Measurements from ENCODE around the gene POLA2. TPM values are rescaled to one million over a fixed set of nuclear protein-coding genes. Genes with fewer than 3 reads are reported as not detected.

POLA2 gene, protein sequence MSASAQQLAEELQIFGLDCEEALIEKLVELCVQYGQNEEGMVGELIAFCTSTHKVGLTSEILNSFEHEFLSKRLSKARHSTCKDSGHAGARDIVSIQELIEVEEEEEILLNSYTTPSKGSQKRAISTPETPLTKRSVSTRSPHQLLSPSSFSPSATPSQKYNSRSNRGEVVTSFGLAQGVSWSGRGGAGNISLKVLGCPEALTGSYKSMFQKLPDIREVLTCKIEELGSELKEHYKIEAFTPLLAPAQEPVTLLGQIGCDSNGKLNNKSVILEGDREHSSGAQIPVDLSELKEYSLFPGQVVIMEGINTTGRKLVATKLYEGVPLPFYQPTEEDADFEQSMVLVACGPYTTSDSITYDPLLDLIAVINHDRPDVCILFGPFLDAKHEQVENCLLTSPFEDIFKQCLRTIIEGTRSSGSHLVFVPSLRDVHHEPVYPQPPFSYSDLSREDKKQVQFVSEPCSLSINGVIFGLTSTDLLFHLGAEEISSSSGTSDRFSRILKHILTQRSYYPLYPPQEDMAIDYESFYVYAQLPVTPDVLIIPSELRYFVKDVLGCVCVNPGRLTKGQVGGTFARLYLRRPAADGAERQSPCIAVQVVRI
- 2.3 and 9.6 TPM in 2 replicates for total RNA-seq

DNA sequence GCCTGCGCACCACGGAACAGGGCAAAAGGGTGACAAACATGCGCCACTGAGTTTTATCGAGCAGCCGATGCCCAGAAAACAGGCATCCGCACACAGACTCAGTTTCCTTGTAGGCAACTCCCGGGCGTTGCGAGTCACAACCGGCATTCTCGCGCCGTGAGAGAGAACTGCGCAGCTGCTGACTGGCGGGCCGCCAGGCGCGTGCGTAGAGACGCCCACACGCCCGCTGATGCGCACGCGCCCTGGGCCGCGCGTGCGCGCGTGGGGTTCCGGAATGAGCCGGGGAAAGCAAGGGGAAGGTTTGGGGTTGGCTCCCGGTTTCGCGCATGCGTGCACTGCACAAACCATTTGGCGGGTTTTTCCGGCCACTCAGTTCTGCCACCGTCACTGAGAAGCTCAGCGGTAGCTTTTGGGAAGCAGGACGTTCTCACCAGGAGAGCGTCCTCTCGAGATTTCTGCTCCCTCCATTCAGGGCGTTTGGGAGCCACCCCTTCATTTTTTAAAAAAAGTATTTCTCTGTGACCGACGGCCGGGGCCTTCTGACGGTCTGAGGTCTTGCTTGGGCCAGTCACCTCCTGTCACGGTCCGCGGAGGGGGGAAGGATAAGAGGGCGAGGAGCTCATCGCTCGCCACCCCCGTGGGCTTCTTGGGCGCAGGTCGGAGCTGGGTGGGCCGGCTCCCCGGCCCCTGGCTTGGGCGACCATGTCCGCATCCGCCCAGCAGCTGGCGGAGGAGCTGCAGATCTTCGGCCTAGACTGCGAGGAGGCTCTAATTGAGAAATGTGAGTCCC, at the start of gene POLA2:
TSS of gene POLA2 (plus strand) at position 372 of the 790 bp plus-strand sequence. CDS start at position 703, 331 bp downstream.

DNA sequence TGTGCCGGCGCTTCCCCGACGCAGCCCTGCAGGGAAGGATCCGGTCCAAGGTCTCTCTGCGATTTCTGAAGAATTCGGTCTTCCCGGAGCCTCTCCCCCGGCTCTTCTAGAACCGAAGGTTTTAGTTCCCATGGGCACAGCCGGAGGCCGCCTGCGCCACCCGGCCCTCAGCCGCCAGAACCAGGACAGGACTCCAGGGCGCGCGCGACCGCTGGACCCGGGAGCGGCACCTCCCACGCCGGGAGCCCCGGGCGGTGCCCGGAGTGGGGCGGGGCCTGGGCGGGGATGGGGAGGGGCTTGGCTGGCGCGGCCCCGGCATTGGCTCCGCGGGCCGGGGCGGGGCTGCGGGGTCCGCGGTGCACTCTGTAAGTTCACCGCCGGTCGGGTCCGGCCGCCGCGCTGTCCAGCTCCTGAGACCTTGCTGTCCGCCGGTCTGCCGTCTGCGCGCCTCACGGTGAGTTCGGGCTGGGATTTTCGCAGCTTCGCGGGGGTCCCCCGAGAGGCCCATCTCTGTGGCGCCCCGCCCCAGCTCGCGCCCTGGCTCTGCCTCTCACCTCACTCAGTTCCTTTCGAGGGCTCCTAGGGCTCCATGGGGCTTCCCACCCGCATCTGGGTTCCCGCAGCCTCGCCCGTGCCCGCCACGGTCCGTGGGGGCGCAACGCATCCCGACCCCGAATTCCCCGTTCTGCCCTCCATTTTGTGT, 52.9 kb downstream of the POLA2 start, which contains the start of gene CDC42EP2:
TSS of gene CDC42EP2 (plus strand) at position 366 of the 703 bp plus-strand sequence. CDS start 6,033 bp downstream, outside the sequence.

Other genes starting within 250 kb of the POLA2 start
- 108 and 119 TPM in 2 replicates for gene ARL2, start 247.8 kb upstream of the POLA2 start, total RNA-seq
- 12.9 and 23.5 TPM in 2 replicates for gene SNX15, start 234.5 kb upstream of the POLA2 start, total RNA-seq
- gene SAC3D1, start 220.8 kb upstream of the POLA2 start, total RNA-seq = 9.2 and 14.4 TPM in 2 replicates
- 38.2 and 46.3 TPM in 2 replicates for gene NAALADL1, start 203.4 kb upstream of the POLA2 start, total RNA-seq
- 1.2 and 9.7 TPM in 2 replicates for gene CDCA5, start 177.9 kb upstream of the POLA2 start, total RNA-seq
- gene ZFPL1, start 177.7 kb upstream of the POLA2 start, total RNA-seq = 38.5 and 47.6 TPM in 2 replicates
- 170 and 228 TPM in 2 replicates for gene VPS51, start 165.7 kb upstream of the POLA2 start, total RNA-seq
- gene TM7SF2, start 150.1 kb upstream of the POLA2 start, total RNA-seq = 16.4 and 23.3 TPM in 2 replicates
- gene ZNHIT2, start 144.3 kb upstream of the POLA2 start, total RNA-seq = 9.2 and 15.9 TPM in 2 replicates
- 159 and 247 TPM in 2 replicates for gene FAU, start 139.8 kb upstream of the POLA2 start, total RNA-seq
- 50.4 and 55.6 TPM in 2 replicates for gene MRPL49, start 139.6 kb upstream of the POLA2 start, total RNA-seq
- gene SYVN1, start 127.4 kb upstream of the POLA2 start, total RNA-seq = 19.8 and 22.7 TPM in 2 replicates
- gene SPDYC, start 91.7 kb upstream of the POLA2 start, total RNA-seq = not detected in 2 replicates
- gene CAPN1, start 80.0 kb upstream of the POLA2 start, total RNA-seq = 175 and 262 TPM in 2 replicates
- gene CDC42EP2, start 52.9 kb downstream of the POLA2 start, total RNA-seq = 33.2 and 47.8 TPM in 2 replicates
- gene DPF2, start 71.9 kb downstream of the POLA2 start, total RNA-seq = 49.3 and 51.1 TPM in 2 replicates
- gene TIGD3, start 92.8 kb downstream of the POLA2 start, total RNA-seq = under 0.01 TPM in 1 of 2 replicates, not detected in the other
- 2.0 and 3.1 TPM in 2 replicates for gene SLC25A45, start 120.7 kb downstream of the POLA2 start, total RNA-seq
- 34.2 and 51.8 TPM in 2 replicates for gene FRMD8, start 124.7 kb downstream of the POLA2 start, total RNA-seq
- gene NEAT1, start 160.8 kb downstream of the POLA2 start, total RNA-seq = 322 and 406 TPM in 2 replicates
- 13,561 and 20,792 TPM in 2 replicates for gene MALAT1, start 237.1 kb downstream of the POLA2 start, total RNA-seq